Cardiac muscle cell (in vitro differentiated cells and primary cell): Measurements from ENCODE around the gene CDKL1. TPM values are rescaled to one million over a fixed set of nuclear protein-coding genes. Genes with fewer than 3 reads are reported as not detected.

Experiments
- DNase-seq, 2 donors: peaks; one replicate each; pipeline versions ENCODE4 v3.0.0 to v3.0.0-alpha.2; 2010 to 2017; ENCODE audit warnings: low read depth in 1 of 2, low spot score in 1 of 2
- H3K27ac ChIP-seq: fragments of 200-600 bp; sonication (generic); 2 replicates; pipeline ENCODE4 v1.5.1; 2016
- H3K27me3 ChIP-seq: fragments of 200-600 bp; sonication (generic); 2 replicates; pipeline ENCODE4 v1.6.0; 2016; ENCODE audit warnings: control low read depth
- H3K36me3 ChIP-seq: fragments of 200-600 bp; sonication (generic); 2 replicates; pipeline ENCODE4 v1.5.1; 2016; ENCODE audit warnings: control low read depth
- H3K4me1 ChIP-seq: fragments of 200-600 bp; sonication (generic); 2 replicates; pipeline ENCODE4 v1.8.1; 2017; ENCODE audit warnings: low read depth, mild to moderate bottlenecking, mixed run types
- H3K4me3 ChIP-seq: fragments of 200-600 bp; sonication (generic); 2 replicates; pipeline ENCODE4 v1.5.1; 2016; ENCODE audit warnings: mild to moderate bottlenecking
- H3K9me3 ChIP-seq: fragments of 200-600 bp; sonication (generic); 2 replicates; pipeline ENCODE4 v1.5.1; 2017; ENCODE audit warnings: low read depth, mild to moderate bottlenecking, control low read depth
- CTCF ChIP-seq: IDR thresholded peaks from 2 replicates; pipeline ENCODE4 v1.5.1; 2012; ENCODE audit warnings: low read depth, mild to moderate bottlenecking, low read length
- polyA plus RNA-seq: library from polyadenylated mRNA; unstranded; fragments of >200 nt; fragmentation: Nextera tagmentation; extraction: Ambion mirVana; gene quantifications from 2 replicates; pipeline ENCODE4 v1.2.1, GENCODE V29; 2016
- total RNA-seq: library from RNA; depleted of rRNA; stranded (reverse); fragments of >200 nt; gene quantifications from 2 replicates; pipeline ENCODE4 v1.2.3, GENCODE V29; 2016

CDKL1 gene
- total and polyA plus RNA-seq, 2 experiments from 2014 or later, result 0.17 to 1.0 TPM

GRCh38 chr14:50342221-50343078 is 54.2 kb downstream of the CDKL1 start:
- no peaks in the 10 kb centered on the region for H3K36me3 ChIP-seq
- no peak overlapping the region for H3K27ac ChIP-seq
- peaks cover 10% of the 10 kb centered on the region for H3K4me1 ChIP-seq
- peak; percentile 26 for TF ChIP-seq CTCF
- H3K4me3 ChIP-seq, result no peak overlapping the region
- DNase-seq, result peak; percentile 43 to 72
- H3K9me3 ChIP-seq, result no peaks in the 10 kb centered on the region
- H3K27me3 ChIP-seq, result no peaks in the 10 kb centered on the region

- DNase-seq, result no peak
- Histone ChIP-seq H3K4me3 (no peak overlapping the region), H3K27me3 (no peaks in the 10 kb centered on the region), H3K36me3 (no peaks in the 10 kb centered on the region), H3K27ac (no peak overlapping the region), H3K9me3 (no peaks in the 10 kb centered on the region), H3K4me1 (peaks cover 10% of the 10 kb centered on the region)
- no peak for TF ChIP-seq CTCF
These were observed 55.7 kb downstream of the CDKL1 start for GRCh38 chr14:50340963-50341362.

GRCh38 chr14:50340045-50340444 is 56.6 kb downstream of the CDKL1 start:
- Histone ChIP-seq H3K27ac (no peak overlapping the region), H3K27me3 (no peaks in the 10 kb centered on the region), H3K36me3 (no peaks in the 10 kb centered on the region), H3K9me3 (no peaks in the 10 kb centered on the region), H3K4me1 (peaks cover 10% of the 10 kb centered on the region), H3K4me3 (no peak overlapping the region)
- DNase-seq, result no peak
- no peak for TF ChIP-seq CTCF

GRCh38 chr14:50339178-50339804 is 57.4 kb downstream of the CDKL1 start:
- no peak for DNase-seq
- Histone ChIP-seq H3K4me3 (no peak overlapping the region), H3K36me3 (no peaks in the 10 kb centered on the region), H3K27ac (no peak overlapping the region), H3K27me3 (no peaks in the 10 kb centered on the region), H3K4me1 (peaks cover 10% of the 10 kb centered on the region), H3K9me3 (no peaks in the 10 kb centered on the region)
- no peak for TF ChIP-seq CTCF

GRCh38 chr14:50338587-50338986 is 58.1 kb downstream of the CDKL1 start:
- no peak for TF ChIP-seq CTCF
- DNase-seq, result no peak
- Histone ChIP-seq H3K4me1 (peaks cover 10% of the 10 kb centered on the region), H3K27ac (no peak overlapping the region), H3K36me3 (no peaks in the 10 kb centered on the region), H3K27me3 (no peaks in the 10 kb centered on the region), H3K4me3 (no peak overlapping the region), H3K9me3 (no peaks in the 10 kb centered on the region)
